HG02973 (cell line): Measurements from ENCODE around the gene ONECUT3.

Source experiments
- ATAC-seq: cut with Tn5 transposase; IDR thresholded peaks from one replicate; pipeline ENCODE4 v1.9.1; 2021; ENCODE audit warnings: moderate library complexity; ENCODE audit not compliant: unreplicated experiment

The ONECUT3 gene

GRCh38 chr19:1813192-1814182 is 60.2 kb downstream of the ONECUT3 start:
- no peak for ATAC-seq

- ATAC-seq = no peak
Observed at GRCh38 chr19:1814391-1814790, 61.1 kb downstream of the ONECUT3 start.

- no peak for ATAC-seq
Observed at GRCh38 chr19:1814833-1815604, 61.7 kb downstream of the ONECUT3 start.

GRCh38 chr19:1815605-1816529 is 62.6 kb downstream of the ONECUT3 start:
- no peak for ATAC-seq

GRCh38 chr19:1816530-1817298 is 63.4 kb downstream of the ONECUT3 start:
- ATAC-seq = no peak

GRCh38 chr19:1817553-1818179 is 64.4 kb downstream of the ONECUT3 start:
- no peak for ATAC-seq

- ATAC-seq = no peak
Observed at GRCh38 chr19:1818549-1819195, 65.4 kb downstream of the ONECUT3 start.

- no peak for ATAC-seq
Observed at GRCh38 chr19:1819341-1820255, 66.3 kb downstream of the ONECUT3 start.

GRCh38 chr19:1822210-1822609 is 68.9 kb downstream of the ONECUT3 start:
- no peak for ATAC-seq

GRCh38 chr19:1823020-1823419 is 69.7 kb downstream of the ONECUT3 start:
- ATAC-seq = no peak

- ATAC-seq = no peak
Observed at GRCh38 chr19:1823539-1824251, 70.4 kb downstream of the ONECUT3 start.

- no peak for ATAC-seq
Observed at GRCh38 chr19:1824252-1824622, 70.9 kb downstream of the ONECUT3 start.

GRCh38 chr19:1825909-1826556 is 72.7 kb downstream of the ONECUT3 start:
- no peak for ATAC-seq

- ATAC-seq = no peak
Observed at GRCh38 chr19:1826557-1827521, 73.5 kb downstream of the ONECUT3 start.

- no peak for ATAC-seq
Observed at GRCh38 chr19:1827566-1828278, 74.4 kb downstream of the ONECUT3 start.
